HepG2 (cell line): Measurements from ENCODE around the gene HNRNPC.

ENCODE experiments used
- CCAR2 ChIP-seq: fragments of 200-400 bp; formaldehyde crosslinking; optimal IDR thresholded peaks from 2 replicates; pipeline ENCODE3; 2018; ENCODE audit warnings: low read depth, mild to moderate bottlenecking, low read length, moderate library complexity
- ELK4 ChIP-seq: sonication (generic); formaldehyde crosslinking; IDR thresholded peaks from 2 replicates; pipeline ENCODE4 v1.9.0; 2021; ENCODE audit warnings: missing genetic modification reagents, borderline replicate concordance
- NFYB ChIP-seq: sonication (generic); formaldehyde crosslinking; IDR thresholded peaks from 2 replicates; pipeline ENCODE4 v1.4.0; 2020; ENCODE audit warnings: missing genetic modification reagents
- POLR2A ChIP-seq, 2 experiments: IDR thresholded peaks; 2 replicates each; pipeline ENCODE4 v1.6.1; 2011; ENCODE audit warnings: low read depth in 2 of 2, low read length in 2 of 2, mild to moderate bottlenecking in 1 of 2, moderate library complexity in 1 of 2; ENCODE audit not compliant: insufficient read depth in 1 of 2
- ZNF282 ChIP-seq: fragments of 450-650 bp; IDR thresholded peaks from 2 replicates; pipeline ENCODE4 v1.6.1; 2018; ENCODE audit not compliant: partially characterized antibody
- ZNF431 ChIP-seq: sonication (generic); formaldehyde crosslinking; IDR thresholded peaks from 2 replicates; pipeline ENCODE4 v1.9.0; 2022; ENCODE audit warnings: missing genetic modification reagents, low read depth, mild to moderate bottlenecking, borderline replicate concordance
- ZSCAN5A ChIP-seq: sonication (generic); formaldehyde crosslinking; IDR thresholded peaks from 2 replicates; pipeline ENCODE4 v1.8.0; 2022; ENCODE audit warnings: mild to moderate bottlenecking, missing genetic modification reagents, borderline replicate concordance

- TF ChIP-seq ZNF431 (CRISPR knock-in tag) (no peak), POLR2A (IDR thresholded peaks at IDR 0.05; ENCODE audit: insufficient read depth in 1 of 2, low read depth in 2 of 2, low read length in 2 of 2) (no peak), ELK4 (CRISPR knock-in tag) (no peak), ZSCAN5A (CRISPR knock-in tag) (no peak), CCAR2 (no peak), NFYB (CRISPR knock-in tag) (no peak; the same call in 1 of the 2 replicates), ZNF282 (no peak)
These were observed 38.9 kb upstream of the HNRNPC start for GRCh38 chr14:21308132-21308478.
